Measurements from ENCODE around the gene BRF1.

GRCh38 chr14:105271224-105271890 lies 29.4 kb downstream of the BRF1 start:
- TF ChIP-seq CTCF (IDR thresholded peaks at IDR 0.05) (no peak), POLR2A (IDR thresholded peaks at IDR 0.05) (no peak)

Data from esophagus squamous epithelium (tissue), 4 donors.